HEK293 (cell line): ENCODE measurements around the gene DDR1.

Experiments
- EGR2 ChIP-seq: fragments of 450-650 bp; formaldehyde crosslinking; IDR thresholded peaks from 2 replicates; pipeline ENCODE4 v1.5.1; 2016; ENCODE audit warnings: low read depth, missing biosample characterization, missing genetic modification characterization
- GLI4 ChIP-seq: fragments of 450-650 bp; formaldehyde crosslinking; IDR thresholded peaks from 2 replicates; pipeline ENCODE4 v1.5.1; 2016; ENCODE audit warnings: missing biosample characterization, missing genetic modification characterization
- GLIS1 ChIP-seq: fragments of 450-650 bp; formaldehyde crosslinking; IDR thresholded peaks from 2 replicates; pipeline ENCODE4 v1.5.1; 2016; ENCODE audit warnings: missing biosample characterization, missing genetic modification characterization
- GLIS2 ChIP-seq: fragments of 450-650 bp; formaldehyde crosslinking; IDR thresholded peaks from 2 replicates; pipeline ENCODE4 v1.5.1; 2016; ENCODE audit warnings: missing biosample characterization, missing genetic modification characterization
- IKZF3 ChIP-seq: fragments of 450-650 bp; IDR thresholded peaks from 2 replicates; pipeline ENCODE4 v1.5.0; 2018; ENCODE audit warnings: missing biosample characterization, mild to moderate bottlenecking, missing genetic modification characterization, moderate library complexity
- OSR2 ChIP-seq: fragments of 450-650 bp; formaldehyde crosslinking; IDR thresholded peaks from 2 replicates; pipeline ENCODE4 v1.5.1; 2016; ENCODE audit warnings: missing biosample characterization, missing genetic modification characterization
- OVOL3 ChIP-seq: fragments of 450-650 bp; formaldehyde crosslinking; IDR thresholded peaks from 2 replicates; pipeline ENCODE4 v1.5.1; 2016; ENCODE audit warnings: missing biosample characterization, missing genetic modification characterization
- REPIN1 ChIP-seq: fragments of 450-650 bp; formaldehyde crosslinking; IDR thresholded peaks from 2 replicates; pipeline ENCODE4 v1.5.1; 2017; ENCODE audit warnings: missing biosample characterization, missing genetic modification characterization, low read depth
- SCRT2 ChIP-seq: fragments of 450-650 bp; formaldehyde crosslinking; IDR thresholded peaks from 2 replicates; pipeline ENCODE4 v1.5.1; 2016; ENCODE audit warnings: missing biosample characterization, missing genetic modification characterization
- ZBTB17 ChIP-seq: fragments of 450-650 bp; formaldehyde crosslinking; IDR thresholded peaks from 2 replicates; pipeline ENCODE4 v1.5.1; 2016; ENCODE audit warnings: missing biosample characterization, missing genetic modification characterization
- ZBTB48 ChIP-seq: fragments of 450-650 bp; formaldehyde crosslinking; IDR thresholded peaks from 2 replicates; pipeline ENCODE4 v1.5.1; 2016; ENCODE audit warnings: missing biosample characterization, missing genetic modification characterization
- ZNF133 ChIP-seq: fragments of 450-650 bp; formaldehyde crosslinking; IDR thresholded peaks from 2 replicates; pipeline ENCODE4 v1.5.1; 2016; ENCODE audit warnings: missing biosample characterization, missing genetic modification characterization
- ZNF202 ChIP-seq: fragments of 450-650 bp; formaldehyde crosslinking; IDR thresholded peaks from 2 replicates; pipeline ENCODE4 v1.5.1; 2016; ENCODE audit warnings: missing biosample characterization, missing genetic modification characterization, borderline replicate concordance
- ZNF214 ChIP-seq: fragments of 450-650 bp; formaldehyde crosslinking; IDR thresholded peaks from 2 replicates; pipeline ENCODE4 v1.5.1; 2017; ENCODE audit warnings: missing biosample characterization, mild to moderate bottlenecking, missing genetic modification characterization, borderline replicate concordance
- ZNF221 ChIP-seq: fragments of 450-650 bp; formaldehyde crosslinking; IDR thresholded peaks from 2 replicates; pipeline ENCODE4 v1.5.1; 2017; ENCODE audit warnings: missing biosample characterization, missing genetic modification characterization, borderline replicate concordance
- ZNF239 ChIP-seq: fragments of 450-650 bp; formaldehyde crosslinking; IDR thresholded peaks from 2 replicates; pipeline ENCODE4 v1.5.1; 2016; ENCODE audit warnings: missing biosample characterization, missing genetic modification characterization
- ZNF423 ChIP-seq: fragments of 450-650 bp; formaldehyde crosslinking; IDR thresholded peaks from 2 replicates; pipeline ENCODE4 v1.5.1; 2016; ENCODE audit warnings: missing biosample characterization, missing genetic modification characterization
- ZNF514 ChIP-seq: fragments of 450-650 bp; formaldehyde crosslinking; IDR thresholded peaks from 2 replicates; pipeline ENCODE4 v1.5.1; 2016; ENCODE audit warnings: missing biosample characterization, missing genetic modification characterization
- ZNF610 ChIP-seq: fragments of 450-650 bp; formaldehyde crosslinking; IDR thresholded peaks from 2 replicates; pipeline ENCODE4 v1.5.1; 2016; ENCODE audit warnings: missing biosample characterization, missing genetic modification characterization, borderline replicate concordance
- ZNF658 ChIP-seq: fragments of 450-650 bp; formaldehyde crosslinking; IDR thresholded peaks from 2 replicates; pipeline ENCODE4; 2016; ENCODE audit warnings: missing biosample characterization, missing genetic modification characterization
- ZNF776 ChIP-seq: fragments of 450-650 bp; formaldehyde crosslinking; IDR thresholded peaks from 2 replicates; pipeline ENCODE4 v1.5.0; 2017; ENCODE audit warnings: missing biosample characterization, missing genetic modification characterization, borderline replicate concordance
- ZNF843 ChIP-seq: fragments of 450-650 bp; formaldehyde crosslinking; IDR thresholded peaks from 2 replicates; pipeline ENCODE4 v1.5.1; 2016; ENCODE audit warnings: missing biosample characterization, missing genetic modification characterization
- ZSCAN30 ChIP-seq: fragments of 450-650 bp; IDR thresholded peaks from 2 replicates; pipeline ENCODE4 v1.5.1; 2018; ENCODE audit warnings: missing biosample characterization, mild to moderate bottlenecking, missing genetic modification characterization, moderate library complexity
- ZXDB ChIP-seq: fragments of 450-650 bp; formaldehyde crosslinking; IDR thresholded peaks from 2 replicates; pipeline ENCODE4 v1.5.1; 2016; ENCODE audit warnings: missing biosample characterization, missing genetic modification characterization
- TF ChIP-seq, protein P1 (sequence below): fragments of 450-650 bp; formaldehyde crosslinking; IDR thresholded peaks from 2 replicates; pipeline ENCODE4 v1.5.1; 2016; ENCODE audit warnings: missing biosample characterization, missing genetic modification characterization
- TF ChIP-seq, protein P2 (sequence below): fragments of 450-650 bp; formaldehyde crosslinking; IDR thresholded peaks from 2 replicates; pipeline ENCODE4 v1.5.1; 2016; ENCODE audit warnings: missing biosample characterization, missing genetic modification characterization
- TF ChIP-seq, protein P3 (sequence below): fragments of 450-650 bp; formaldehyde crosslinking; IDR thresholded peaks from 2 replicates; pipeline ENCODE4 v1.5.1; 2016; ENCODE audit warnings: missing biosample characterization, missing genetic modification characterization
- TF ChIP-seq, protein P4 (sequence below): fragments of 450-650 bp; formaldehyde crosslinking; IDR thresholded peaks from 2 replicates; pipeline ENCODE4 v1.5.1; 2016; ENCODE audit warnings: missing biosample characterization, missing genetic modification characterization
- TF ChIP-seq, protein P5 (sequence below): fragments of 450-650 bp; formaldehyde crosslinking; IDR thresholded peaks from 2 replicates; pipeline ENCODE4 v1.5.1; 2016; ENCODE audit warnings: missing biosample characterization, missing genetic modification characterization

DDR1 gene

DNA sequence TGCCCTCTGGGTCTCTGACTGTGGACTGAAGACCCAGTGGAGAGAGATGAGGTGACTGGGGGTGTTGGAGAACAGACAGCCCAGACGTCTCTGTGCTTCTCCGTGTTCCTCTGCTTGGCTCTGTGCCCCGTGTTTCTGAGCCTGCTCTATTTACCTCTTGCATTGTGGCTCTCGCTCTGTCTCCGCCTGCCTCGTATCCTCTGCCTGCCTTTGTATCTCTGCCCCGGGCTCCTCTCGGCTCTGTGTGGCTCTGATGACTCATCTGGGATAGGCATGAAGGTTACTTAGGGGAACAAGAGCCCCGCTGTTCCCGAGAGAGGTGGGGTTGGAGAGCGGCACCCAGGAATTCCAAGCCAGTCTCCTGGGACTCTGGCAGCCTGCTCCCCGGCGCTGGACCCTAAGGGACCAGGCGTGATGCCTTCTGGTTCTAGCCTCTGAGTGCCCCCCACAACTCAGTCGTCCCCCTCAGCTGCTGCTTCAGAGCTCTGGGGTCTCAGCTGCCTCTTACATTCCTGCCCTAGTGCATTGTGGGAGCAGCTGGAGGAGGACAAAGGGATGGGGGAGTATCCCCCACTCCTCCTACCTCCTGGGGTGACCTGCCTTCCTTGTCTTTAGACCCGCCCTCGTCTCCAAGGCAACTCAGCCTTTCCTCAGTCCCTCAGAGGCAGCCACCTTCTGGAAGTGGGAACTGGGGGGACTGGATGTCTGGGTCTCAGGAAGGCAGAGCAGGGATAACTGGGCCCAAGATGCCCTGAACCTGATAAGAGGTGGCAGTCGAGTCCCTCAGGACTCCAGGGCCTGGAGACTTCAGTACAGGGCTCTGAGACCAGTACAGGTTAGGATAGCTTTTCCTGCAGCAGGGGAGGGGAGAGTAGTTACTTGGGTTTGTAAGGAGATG is 1.9 kb downstream of the DDR1 start (continued):
- no peak for TF ChIP-seq REPIN1
- no peak for TF ChIP-seq SCRT2 (tag by site-specific recombination)
- TF ChIP-seq, protein P1, sequence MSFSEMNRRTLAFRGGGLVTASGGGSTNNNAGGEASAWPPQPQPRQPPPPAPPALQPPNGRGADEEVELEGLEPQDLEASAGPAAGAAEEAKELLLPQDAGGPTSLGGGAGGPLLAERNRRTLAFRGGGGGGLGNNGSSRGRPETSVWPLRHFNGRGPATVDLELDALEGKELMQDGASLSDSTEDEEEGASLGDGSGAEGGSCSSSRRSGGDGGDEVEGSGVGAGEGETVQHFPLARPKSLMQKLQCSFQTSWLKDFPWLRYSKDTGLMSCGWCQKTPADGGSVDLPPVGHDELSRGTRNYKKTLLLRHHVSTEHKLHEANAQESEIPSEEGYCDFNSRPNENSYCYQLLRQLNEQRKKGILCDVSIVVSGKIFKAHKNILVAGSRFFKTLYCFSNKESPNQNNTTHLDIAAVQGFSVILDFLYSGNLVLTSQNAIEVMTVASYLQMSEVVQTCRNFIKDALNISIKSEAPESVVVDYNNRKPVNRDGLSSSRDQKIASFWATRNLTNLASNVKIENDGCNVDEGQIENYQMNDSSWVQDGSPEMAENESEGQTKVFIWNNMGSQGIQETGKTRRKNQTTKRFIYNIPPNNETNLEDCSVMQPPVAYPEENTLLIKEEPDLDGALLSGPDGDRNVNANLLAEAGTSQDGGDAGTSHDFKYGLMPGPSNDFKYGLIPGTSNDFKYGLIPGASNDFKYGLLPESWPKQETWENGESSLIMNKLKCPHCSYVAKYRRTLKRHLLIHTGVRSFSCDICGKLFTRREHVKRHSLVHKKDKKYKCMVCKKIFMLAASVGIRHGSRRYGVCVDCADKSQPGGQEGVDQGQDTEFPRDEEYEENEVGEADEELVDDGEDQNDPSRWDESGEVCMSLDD (tag by site-specific recombination) = 0 out of 2 replicates have a peak, but pooled peaks have one; percentile 68
- TF ChIP-seq ZNF239 (tag by site-specific recombination) = no peak
- TF ChIP-seq ZNF843 (tag by site-specific recombination) = 0 out of 2 replicates have a peak, but pooled peaks have one; percentile 22
- TF ChIP-seq ZNF202 (tag by site-specific recombination) = no peak
- no peak for TF ChIP-seq ZNF658 (tag by site-specific recombination)
- peak; percentile 74 for TF ChIP-seq GLIS1 (tag by site-specific recombination)
- TF ChIP-seq OSR2 (tag by site-specific recombination) = no peak
- peak; percentile 76 for TF ChIP-seq GLIS2 (tag by site-specific recombination)
- TF ChIP-seq ZNF423 (tag by site-specific recombination) = peak; percentile 75
- TF ChIP-seq GLI4 (tag by site-specific recombination) = no peak
- TF ChIP-seq ZXDB (tag by site-specific recombination) = 0 out of 2 replicates have a peak, but pooled peaks have one; percentile 15
- TF ChIP-seq, protein P2, sequence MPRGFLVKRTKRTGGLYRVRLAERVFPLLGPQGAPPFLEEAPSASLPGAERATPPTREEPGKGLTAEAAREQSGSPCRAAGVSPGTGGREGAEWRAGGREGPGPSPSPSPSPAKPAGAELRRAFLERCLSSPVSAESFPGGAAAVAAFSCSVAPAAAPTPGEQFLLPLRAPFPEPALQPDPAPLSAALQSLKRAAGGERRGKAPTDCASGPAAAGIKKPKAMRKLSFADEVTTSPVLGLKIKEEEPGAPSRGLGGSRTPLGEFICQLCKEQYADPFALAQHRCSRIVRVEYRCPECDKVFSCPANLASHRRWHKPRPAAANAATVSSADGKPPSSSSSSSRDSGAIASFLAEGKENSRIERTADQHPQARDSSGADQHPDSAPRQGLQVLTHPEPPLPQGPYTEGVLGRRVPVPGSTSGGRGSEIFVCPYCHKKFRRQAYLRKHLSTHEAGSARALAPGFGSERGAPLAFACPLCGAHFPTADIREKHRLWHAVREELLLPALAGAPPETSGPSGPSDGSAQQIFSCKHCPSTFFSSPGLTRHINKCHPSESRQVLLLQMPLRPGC (tag by site-specific recombination) = 0 out of 2 replicates have a peak, but pooled peaks have one; percentile 22
- TF ChIP-seq, protein P3, sequence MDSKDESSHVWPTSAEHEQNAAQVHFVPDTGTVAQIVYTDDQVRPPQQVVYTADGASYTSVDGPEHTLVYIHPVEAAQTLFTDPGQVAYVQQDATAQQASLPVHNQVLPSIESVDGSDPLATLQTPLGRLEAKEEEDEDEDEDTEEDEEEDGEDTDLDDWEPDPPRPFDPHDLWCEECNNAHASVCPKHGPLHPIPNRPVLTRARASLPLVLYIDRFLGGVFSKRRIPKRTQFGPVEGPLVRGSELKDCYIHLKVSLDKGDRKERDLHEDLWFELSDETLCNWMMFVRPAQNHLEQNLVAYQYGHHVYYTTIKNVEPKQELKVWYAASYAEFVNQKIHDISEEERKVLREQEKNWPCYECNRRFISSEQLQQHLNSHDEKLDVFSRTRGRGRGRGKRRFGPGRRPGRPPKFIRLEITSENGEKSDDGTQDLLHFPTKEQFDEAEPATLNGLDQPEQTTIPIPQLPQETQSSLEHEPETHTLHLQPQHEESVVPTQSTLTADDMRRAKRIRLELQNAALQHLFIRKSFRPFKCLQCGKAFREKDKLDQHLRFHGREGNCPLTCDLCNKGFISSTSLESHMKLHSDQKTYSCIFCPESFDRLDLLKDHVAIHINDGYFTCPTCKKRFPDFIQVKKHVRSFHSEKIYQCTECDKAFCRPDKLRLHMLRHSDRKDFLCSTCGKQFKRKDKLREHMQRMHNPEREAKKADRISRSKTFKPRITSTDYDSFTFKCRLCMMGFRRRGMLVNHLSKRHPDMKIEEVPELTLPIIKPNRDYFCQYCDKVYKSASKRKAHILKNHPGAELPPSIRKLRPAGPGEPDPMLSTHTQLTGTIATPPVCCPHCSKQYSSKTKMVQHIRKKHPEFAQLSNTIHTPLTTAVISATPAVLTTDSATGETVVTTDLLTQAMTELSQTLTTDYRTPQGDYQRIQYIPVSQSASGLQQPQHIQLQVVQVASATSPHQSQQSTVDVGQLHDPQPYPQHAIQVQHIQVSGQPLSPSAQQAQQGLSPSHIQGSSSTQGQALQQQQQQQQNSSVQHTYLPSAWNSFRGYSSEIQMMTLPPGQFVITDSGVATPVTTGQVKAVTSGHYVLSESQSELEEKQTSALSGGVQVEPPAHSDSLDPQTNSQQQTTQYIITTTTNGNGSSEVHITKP (tag by site-specific recombination) = 0 out of 2 replicates have a peak, but pooled peaks have one; percentile 25
- TF ChIP-seq ZNF214 = no peak
- 0 out of 2 replicates have a peak, but pooled peaks have one; percentile 41 for TF ChIP-seq ZSCAN30 (tag by site-specific recombination)
- no peak for TF ChIP-seq ZNF514 (tag by site-specific recombination)
- peak; percentile 85 for TF ChIP-seq ZBTB48 (tag by site-specific recombination)
- TF ChIP-seq ZNF133 (tag by site-specific recombination) = no peak
- TF ChIP-seq, protein P4, sequence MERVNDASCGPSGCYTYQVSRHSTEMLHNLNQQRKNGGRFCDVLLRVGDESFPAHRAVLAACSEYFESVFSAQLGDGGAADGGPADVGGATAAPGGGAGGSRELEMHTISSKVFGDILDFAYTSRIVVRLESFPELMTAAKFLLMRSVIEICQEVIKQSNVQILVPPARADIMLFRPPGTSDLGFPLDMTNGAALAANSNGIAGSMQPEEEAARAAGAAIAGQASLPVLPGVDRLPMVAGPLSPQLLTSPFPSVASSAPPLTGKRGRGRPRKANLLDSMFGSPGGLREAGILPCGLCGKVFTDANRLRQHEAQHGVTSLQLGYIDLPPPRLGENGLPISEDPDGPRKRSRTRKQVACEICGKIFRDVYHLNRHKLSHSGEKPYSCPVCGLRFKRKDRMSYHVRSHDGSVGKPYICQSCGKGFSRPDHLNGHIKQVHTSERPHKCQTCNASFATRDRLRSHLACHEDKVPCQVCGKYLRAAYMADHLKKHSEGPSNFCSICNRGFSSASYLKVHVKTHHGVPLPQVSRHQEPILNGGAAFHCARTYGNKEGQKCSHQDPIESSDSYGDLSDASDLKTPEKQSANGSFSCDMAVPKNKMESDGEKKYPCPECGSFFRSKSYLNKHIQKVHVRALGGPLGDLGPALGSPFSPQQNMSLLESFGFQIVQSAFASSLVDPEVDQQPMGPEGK (tag by site-specific recombination) = peak; percentile 67; the same call in 1 of the 2 replicates
- no peak for TF ChIP-seq OVOL3 (tag by site-specific recombination)
- TF ChIP-seq ZNF776 (tag by site-specific recombination) = no peak
- peak; percentile 70 for TF ChIP-seq EGR2 (tag by site-specific recombination)
- TF ChIP-seq ZBTB17 (tag by site-specific recombination) = peak; percentile 91
- TF ChIP-seq IKZF3 (tag by site-specific recombination) = 0 out of 2 replicates have a peak, but pooled peaks have one; percentile 47
- TF ChIP-seq, protein P5, sequence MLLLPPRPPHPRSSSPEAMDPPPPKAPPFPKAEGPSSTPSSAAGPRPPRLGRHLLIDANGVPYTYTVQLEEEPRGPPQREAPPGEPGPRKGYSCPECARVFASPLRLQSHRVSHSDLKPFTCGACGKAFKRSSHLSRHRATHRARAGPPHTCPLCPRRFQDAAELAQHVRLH (tag by site-specific recombination) = no peak
- no peak for TF ChIP-seq ZNF221 (tag by site-specific recombination)
- TF ChIP-seq ZNF610 (tag by site-specific recombination) = no peak
